ENCODE results near the gene NFATC2. TPM values are rescaled to one million over a fixed set of nuclear protein-coding genes. Genes with fewer than 3 reads are reported as not detected.

Gene NFATC2
- total RNA-seq, 1 donor from 2014 or later: 1.9 TPM

DNA sequence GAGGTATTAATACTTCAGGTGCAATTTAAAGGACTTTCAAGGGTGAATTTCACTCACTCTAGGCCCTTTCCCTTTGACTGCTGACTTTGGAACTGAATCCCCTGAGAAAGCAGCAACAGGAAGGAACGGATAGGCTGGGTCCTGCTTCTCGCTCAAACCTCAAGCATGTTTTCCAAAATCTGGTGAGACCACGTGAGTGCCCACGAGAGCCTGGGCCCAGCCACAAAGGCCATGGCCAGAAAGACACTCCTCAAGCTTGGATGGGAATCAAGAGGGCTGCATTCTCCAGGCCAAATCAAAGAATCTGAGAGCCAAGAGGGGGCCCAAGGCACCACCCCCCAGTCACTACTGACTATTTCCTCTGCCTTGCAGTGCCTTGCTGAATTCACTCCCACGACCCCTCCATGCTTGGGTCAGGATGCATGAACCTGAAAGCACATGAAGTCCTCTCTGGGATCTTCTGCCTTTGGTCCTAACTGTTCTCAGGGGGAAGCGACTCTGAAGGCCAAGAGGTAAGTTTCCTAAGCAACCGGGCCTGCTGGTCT, 146.1 kb downstream of the NFATC2 start:
- DNase-seq (ENCODE audit: low read depth): no peak
- TF ChIP-seq, protein P1, sequence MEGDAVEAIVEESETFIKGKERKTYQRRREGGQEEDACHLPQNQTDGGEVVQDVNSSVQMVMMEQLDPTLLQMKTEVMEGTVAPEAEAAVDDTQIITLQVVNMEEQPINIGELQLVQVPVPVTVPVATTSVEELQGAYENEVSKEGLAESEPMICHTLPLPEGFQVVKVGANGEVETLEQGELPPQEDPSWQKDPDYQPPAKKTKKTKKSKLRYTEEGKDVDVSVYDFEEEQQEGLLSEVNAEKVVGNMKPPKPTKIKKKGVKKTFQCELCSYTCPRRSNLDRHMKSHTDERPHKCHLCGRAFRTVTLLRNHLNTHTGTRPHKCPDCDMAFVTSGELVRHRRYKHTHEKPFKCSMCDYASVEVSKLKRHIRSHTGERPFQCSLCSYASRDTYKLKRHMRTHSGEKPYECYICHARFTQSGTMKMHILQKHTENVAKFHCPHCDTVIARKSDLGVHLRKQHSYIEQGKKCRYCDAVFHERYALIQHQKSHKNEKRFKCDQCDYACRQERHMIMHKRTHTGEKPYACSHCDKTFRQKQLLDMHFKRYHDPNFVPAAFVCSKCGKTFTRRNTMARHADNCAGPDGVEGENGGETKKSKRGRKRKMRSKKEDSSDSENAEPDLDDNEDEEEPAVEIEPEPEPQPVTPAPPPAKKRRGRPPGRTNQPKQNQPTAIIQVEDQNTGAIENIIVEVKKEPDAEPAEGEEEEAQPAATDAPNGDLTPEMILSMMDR (conservative IDR thresholded peaks at IDR 0.05; ENCODE audit: low read depth, low read length): no peak
- H3K4me3 ChIP-seq (ENCODE audit: low read depth, low read length): no peak overlapping the region

DNA sequence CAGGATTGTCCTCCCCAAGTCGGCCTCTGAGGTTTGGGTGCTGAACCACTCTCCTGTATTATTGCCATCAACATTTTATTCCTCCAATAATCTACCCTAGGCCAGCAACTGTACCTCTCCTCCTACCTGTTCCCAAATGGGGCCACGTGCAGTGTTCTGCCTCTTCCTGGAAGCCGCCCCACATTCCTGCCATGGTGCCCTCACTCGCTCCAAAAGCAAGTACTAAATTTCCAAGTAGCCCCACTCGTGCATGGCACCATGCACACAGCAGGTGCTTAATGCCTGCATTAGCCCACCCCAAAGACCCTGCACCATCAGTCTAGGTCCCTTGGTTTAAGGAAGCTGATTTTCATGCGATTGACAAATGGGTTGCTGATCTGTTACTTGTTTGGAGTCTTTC, 147.8 kb downstream of the NFATC2 start:
- TF ChIP-seq, protein P1 (conservative IDR thresholded peaks at IDR 0.05; ENCODE audit: low read depth, low read length): no peak
- no peak overlapping the region for H3K4me3 ChIP-seq (ENCODE audit: low read depth, low read length)
- no peak for DNase-seq (ENCODE audit: low read depth)

DNA sequence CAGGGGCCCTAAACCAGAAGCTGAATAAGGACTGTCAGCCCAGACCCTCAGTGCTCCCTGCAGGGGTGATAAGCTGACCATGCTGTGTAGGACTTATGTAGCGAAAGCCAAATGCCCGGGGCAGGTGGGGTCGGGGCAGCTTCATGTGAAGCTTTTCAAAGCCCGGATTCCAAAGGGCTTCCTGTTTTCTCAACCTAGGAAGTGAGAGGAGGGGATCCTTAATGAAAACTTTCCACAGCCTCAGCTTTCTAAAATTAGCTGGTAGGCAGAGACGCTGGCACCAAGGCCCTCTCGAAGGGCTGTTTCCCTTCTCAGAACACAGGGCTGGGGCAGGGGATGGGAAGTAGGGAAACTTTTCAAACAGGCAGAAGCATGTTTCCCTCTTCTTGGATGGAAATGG, 148.9 kb downstream of the NFATC2 start:
- TF ChIP-seq, protein P1 (conservative IDR thresholded peaks at IDR 0.05; ENCODE audit: low read depth, low read length): no peak
- DNase-seq (ENCODE audit: low read depth): no peak
- H3K4me3 ChIP-seq (ENCODE audit: low read depth, low read length): no peak overlapping the region

DNA sequence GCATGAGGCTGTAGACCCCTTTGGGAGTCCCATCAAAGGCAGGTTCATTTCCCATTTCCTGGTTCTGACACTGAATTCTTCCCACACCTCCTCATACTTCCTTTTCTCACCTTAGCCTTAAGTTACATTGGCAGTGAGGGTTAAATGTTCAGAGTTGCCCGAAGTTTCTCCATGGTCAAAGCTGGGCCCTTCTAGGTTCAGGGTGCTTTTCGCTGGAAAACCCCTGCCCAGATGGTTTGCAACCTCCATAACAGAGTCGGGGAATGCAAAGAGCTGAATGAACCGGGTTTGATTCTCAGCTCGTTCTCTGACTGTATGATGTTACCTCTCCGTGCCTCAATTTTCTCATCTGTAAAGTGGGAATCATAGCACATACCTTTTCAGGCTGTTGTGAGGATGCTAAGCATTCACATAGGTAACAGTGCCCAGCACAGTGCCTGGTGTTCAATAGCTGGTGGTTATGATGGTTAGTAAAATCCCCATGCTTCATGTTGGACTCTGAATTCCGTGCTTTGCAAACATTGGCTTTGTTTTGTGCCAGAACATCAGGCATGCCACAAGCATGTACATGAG, 149.8 kb downstream of the NFATC2 start:
- TF ChIP-seq, protein P1 (conservative IDR thresholded peaks at IDR 0.05; ENCODE audit: low read depth, low read length): no peak

DNA sequence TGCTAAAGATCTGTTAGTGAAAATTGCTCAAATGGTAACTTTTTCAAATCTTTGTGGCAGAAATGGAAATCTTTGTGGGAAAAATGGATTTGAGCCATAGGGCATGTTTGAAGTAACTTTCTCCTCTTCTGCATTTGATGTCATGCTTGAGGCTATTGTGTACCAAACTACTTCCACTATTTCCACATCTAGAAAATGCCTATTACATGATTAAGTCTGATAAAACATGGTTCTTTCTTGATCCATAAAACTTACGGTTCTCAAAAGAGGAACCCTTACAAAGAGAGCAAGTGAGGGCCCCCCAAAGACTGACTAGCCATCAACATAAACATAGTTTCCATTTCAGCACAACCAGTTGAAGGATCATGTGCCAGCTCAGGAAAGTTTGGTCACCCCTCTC, 150.6 kb downstream of the NFATC2 start:
- TF ChIP-seq, protein P1 (conservative IDR thresholded peaks at IDR 0.05; ENCODE audit: low read depth, low read length): no peak

More for the DNA sequence above, 149.8 kb downstream of the NFATC2 start:
- no peak overlapping the region for H3K4me3 ChIP-seq (ENCODE audit: low read depth, low read length)
- no peak for DNase-seq (ENCODE audit: low read depth)

DNA sequence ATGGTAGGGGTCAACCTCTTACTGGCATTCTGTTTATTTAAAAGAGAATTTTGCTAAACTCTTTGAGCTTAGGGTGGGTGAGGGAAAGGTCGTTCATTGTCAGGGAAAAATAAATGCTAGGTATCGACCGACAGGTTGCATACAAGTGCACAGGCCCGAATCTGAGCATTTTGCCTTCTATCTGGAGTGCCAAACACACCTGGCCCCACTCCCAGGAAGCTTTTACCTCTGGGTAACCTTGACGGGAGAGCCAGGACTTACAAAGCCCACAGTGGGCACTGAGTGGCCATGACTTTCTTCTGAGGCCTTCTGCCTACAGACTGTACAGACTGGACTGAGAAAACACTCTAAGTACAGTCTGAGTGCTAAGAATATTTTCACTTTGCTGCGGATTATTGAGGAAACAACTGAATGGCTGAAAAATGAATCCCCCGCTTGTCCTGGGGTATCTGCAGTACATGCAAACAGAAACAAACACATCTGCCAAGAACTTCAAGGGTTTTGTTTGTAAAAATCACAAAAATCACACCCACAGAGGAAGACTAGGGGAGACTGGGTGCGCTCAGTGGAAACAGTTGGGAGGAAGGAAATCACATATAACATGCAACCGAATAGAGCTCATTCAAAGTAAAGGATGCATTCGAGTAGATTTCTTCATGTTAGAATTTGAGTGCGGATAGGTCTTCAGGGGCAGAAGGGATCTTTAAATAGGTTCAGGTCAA, 152.8 kb downstream of the NFATC2 start:
- DNase-seq (ENCODE audit: low read depth): no peak
- no peak overlapping the region for H3K4me3 ChIP-seq (ENCODE audit: low read depth, low read length)
- TF ChIP-seq, protein P1 (conservative IDR thresholded peaks at IDR 0.05; ENCODE audit: low read depth, low read length): no peak

More for the DNA sequence above, 150.6 kb downstream of the NFATC2 start:
- no peak overlapping the region for H3K4me3 ChIP-seq (ENCODE audit: low read depth, low read length)
- no peak for DNase-seq (ENCODE audit: low read depth)

All from epithelial cell of proximal tubule (primary cell).